PC-3 (cell line): ENCODE results near the gene TMEM185B.

Experiments used
- CTCF ChIP-seq: fragments of 300-600 bp; sonication (generic); conservative IDR thresholded peaks from 2 replicates; pipeline ENCODE4 v1.5.1; 2017; ENCODE audit warnings: antibody characterized with exemption, low read depth, mild to moderate bottlenecking, low read length
- EZH2 ChIP-seq: fragments of 300-600 bp; sonication (generic); IDR thresholded peaks from one replicate; pipeline ENCODE4 v1.6.1; 2017; ENCODE audit warnings: antibody characterized with exemption, mild to moderate bottlenecking, low read length; ENCODE audit not compliant: unreplicated experiment
- EZH2phosphoT487 ChIP-seq: fragments of 300-600 bp; sonication (generic); IDR thresholded peaks from 2 replicates; pipeline ENCODE4 v1.6.1; 2018; ENCODE audit warnings: mild to moderate bottlenecking, antibody characterized with exemption, low read length, borderline replicate concordance

- TF ChIP-seq CTCF (no peak), EZH2 (no peak), EZH2phosphoT487 (no peak)
Observed at GRCh38 chr2:120231564-120231973, 8.4 kb upstream of the TMEM185B start.
